Memory B cell (primary cell): ENCODE results near the gene EREG.

Experiments used
- ATAC-seq: fragments of 150-1000 bp; cut with Tn5 transposase; 2 replicates; pipeline ENCODE4 v1.10.0; 2021; ENCODE audit warnings: low read depth, mild to moderate bottlenecking, moderate library complexity
- DNase-seq, 2 donors: peaks; one replicate each; pipeline ENCODE4 v3.0.0; 2022; ENCODE audit warnings: low spot score in 2 of 2
- H3K27ac Mint-ChIP-seq: one replicate; pipeline ENCODE4 v1.8.0; 2022; ENCODE audit warnings: mild to moderate bottlenecking, moderate library complexity, mixed read lengths
- H3K27me3 Mint-ChIP-seq: one replicate; pipeline ENCODE4 v1.8.0; 2022; ENCODE audit warnings: mixed read lengths
- H3K36me3 Mint-ChIP-seq: one replicate; pipeline ENCODE4 v1.8.0; 2022; ENCODE audit warnings: mild to moderate bottlenecking, mixed read lengths
- H3K4me1 Mint-ChIP-seq: one replicate; pipeline ENCODE4 v1.8.0; 2022; ENCODE audit warnings: mixed read lengths
- H3K4me3 Mint-ChIP-seq: one replicate; pipeline ENCODE4 v1.8.0; 2022; ENCODE audit warnings: mild to moderate bottlenecking, moderate library complexity, mixed read lengths
- H3K9me3 Mint-ChIP-seq: one replicate; pipeline ENCODE4 v1.8.0; 2022; ENCODE audit warnings: mixed read lengths

Gene EREG

GRCh38 chr4:74412225-74412624 lies 47.3 kb downstream of the EREG start:
- no peak for ATAC-seq
- Mint-ChIP-seq H3K36me3 (no peaks in the 10 kb centered on the region), H3K4me3 (no peak overlapping the region), H3K27me3 (peaks cover 5% of the 10 kb centered on the region), H3K4me1 (no peaks in the 10 kb centered on the region), H3K27ac (no peak overlapping the region), H3K9me3 (no peaks in the 10 kb centered on the region)
- no peak for DNase-seq

DNA sequence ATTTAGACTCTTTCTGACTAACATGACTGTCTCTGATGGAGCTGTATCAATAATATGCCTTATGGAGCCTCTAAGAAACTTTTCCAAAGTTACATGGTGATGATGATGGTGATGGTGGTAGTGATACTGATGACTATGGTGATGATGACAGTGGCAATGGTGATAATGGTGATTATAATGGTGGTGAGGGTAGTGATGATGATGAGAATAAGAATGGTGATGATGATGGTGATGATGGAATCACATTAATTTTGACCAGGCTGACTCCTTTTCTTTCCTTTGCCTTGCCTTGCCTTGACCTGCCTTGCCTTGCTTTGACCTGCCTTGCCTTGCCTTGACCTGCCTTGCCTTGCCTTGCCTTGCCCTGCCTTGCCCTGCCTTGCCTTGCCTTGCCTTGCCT lies 48.3 kb downstream of the EREG start:
- Mint-ChIP-seq H3K36me3 (no peaks in the 10 kb centered on the region), H3K27me3 (peaks cover 6% of the 10 kb centered on the region), H3K9me3 (no peaks in the 10 kb centered on the region), H3K27ac (no peak overlapping the region), H3K4me3 (no peak overlapping the region), H3K4me1 (no peaks in the 10 kb centered on the region)
- ATAC-seq (no peak), DNase-seq (no peak)

DNA sequence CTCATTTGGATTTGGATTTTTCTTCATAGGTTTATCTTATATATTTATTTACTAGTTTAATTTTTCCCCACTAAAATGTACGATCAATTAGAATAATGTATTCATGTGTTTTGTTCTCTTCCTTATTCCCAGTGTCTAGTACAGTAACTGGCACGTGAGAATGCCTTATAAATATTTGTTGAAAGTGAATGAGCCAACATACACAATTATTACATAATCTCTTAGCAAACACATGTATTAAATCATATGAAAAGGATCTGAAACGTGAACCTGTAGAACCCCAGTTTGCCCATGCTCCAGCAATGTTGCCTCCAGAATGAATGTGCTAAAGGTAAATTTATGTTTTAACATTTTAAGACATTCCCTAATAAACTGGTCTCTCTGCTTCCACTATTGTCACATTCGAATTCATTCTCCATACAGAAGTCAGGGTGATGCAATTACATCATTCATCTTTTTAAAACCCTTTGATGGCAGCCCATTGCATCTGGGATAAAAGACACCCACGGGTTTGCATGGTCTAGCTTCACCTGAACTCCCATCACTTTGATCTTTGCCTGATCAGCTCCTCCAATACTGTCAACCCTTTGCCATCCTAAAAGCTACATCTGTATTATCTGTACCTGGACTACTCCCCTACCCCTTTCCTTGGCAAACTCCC lies 49.3 kb downstream of the EREG start:
- Mint-ChIP-seq H3K4me3 (no peak overlapping the region), H3K9me3 (no peaks in the 10 kb centered on the region), H3K4me1 (no peaks in the 10 kb centered on the region), H3K36me3 (no peaks in the 10 kb centered on the region), H3K27me3 (peaks cover 10% of the 10 kb centered on the region), H3K27ac (no peak overlapping the region)
- no peak for DNase-seq
- ATAC-seq, result no peak

- no peaks in the 10 kb centered on the region for H3K9me3 Mint-ChIP-seq
- H3K4me3 Mint-ChIP-seq, result no peak overlapping the region
- peaks cover 10% of the 10 kb centered on the region for H3K27me3 Mint-ChIP-seq
- DNase-seq (no peak), ATAC-seq (no peak)
- no peak overlapping the region for H3K27ac Mint-ChIP-seq
- no peaks in the 10 kb centered on the region for H3K36me3 Mint-ChIP-seq
- H3K4me1 Mint-ChIP-seq, result no peaks in the 10 kb centered on the region
Observed at GRCh38 chr4:74415602-74416300, 50.8 kb downstream of the EREG start.

GRCh38 chr4:74418063-74418670 lies 53.2 kb downstream of the EREG start:
- H3K4me1 Mint-ChIP-seq, result no peaks in the 10 kb centered on the region
- no peak overlapping the region for H3K4me3 Mint-ChIP-seq
- H3K27ac Mint-ChIP-seq, result no peak overlapping the region
- no peaks in the 10 kb centered on the region for H3K36me3 Mint-ChIP-seq
- no peaks in the 10 kb centered on the region for H3K9me3 Mint-ChIP-seq
- peaks cover 15% of the 10 kb centered on the region for H3K27me3 Mint-ChIP-seq
- ATAC-seq (no peak), DNase-seq (no peak)

GRCh38 chr4:74420863-74421262 lies 55.9 kb downstream of the EREG start:
- H3K27ac Mint-ChIP-seq, result no peak overlapping the region
- DNase-seq (no peak), ATAC-seq (no peak)
- H3K36me3 Mint-ChIP-seq, result no peaks in the 10 kb centered on the region
- no peak overlapping the region for H3K4me3 Mint-ChIP-seq
- peaks cover 12% of the 10 kb centered on the region for H3K27me3 Mint-ChIP-seq
- H3K9me3 Mint-ChIP-seq, result no peaks in the 10 kb centered on the region
- H3K4me1 Mint-ChIP-seq, result no peaks in the 10 kb centered on the region

DNA sequence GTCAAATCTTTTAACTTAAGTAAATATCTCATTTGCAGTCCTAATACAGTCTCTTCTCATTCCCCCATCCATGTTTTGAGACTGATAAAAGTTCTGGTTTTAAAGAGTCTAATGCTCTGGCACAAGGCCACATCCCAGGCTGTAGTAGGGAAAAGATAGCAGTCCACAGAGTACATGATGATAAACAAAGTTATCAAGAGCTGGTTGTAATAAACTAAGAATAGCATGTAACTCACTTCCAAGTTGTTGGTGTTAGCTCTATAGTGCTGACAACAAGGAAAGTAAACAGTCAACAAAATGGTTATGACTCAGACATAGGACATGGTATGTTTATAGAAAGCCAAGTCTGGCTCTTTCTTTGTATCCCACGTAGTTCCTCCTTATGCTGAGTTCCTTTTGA lies 58.2 kb downstream of the EREG start:
- H3K4me1 Mint-ChIP-seq, result no peaks in the 10 kb centered on the region
- DNase-seq, result no peak

DNA sequence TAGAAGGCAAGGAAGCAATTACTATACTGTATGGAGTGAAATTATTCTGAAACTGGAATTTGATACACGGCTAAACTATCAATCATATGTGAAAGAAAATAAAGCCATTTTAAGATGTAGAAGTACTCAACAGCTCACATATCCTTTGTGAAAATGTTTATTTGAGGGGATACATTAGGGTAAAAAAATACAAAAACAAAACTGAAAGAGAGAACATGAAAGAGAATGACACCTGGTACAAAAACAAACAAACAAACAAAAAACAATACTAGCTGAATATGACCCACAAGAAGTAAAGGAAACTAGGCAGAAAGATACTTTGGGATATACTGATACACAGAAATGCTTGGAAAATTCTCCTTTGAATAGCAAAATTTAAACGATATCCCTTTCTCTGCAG lies 59.2 kb downstream of the EREG start:
- Mint-ChIP-seq H3K27me3 (peaks cover 7% of the 10 kb centered on the region), H3K27ac (no peak overlapping the region), H3K36me3 (no peaks in the 10 kb centered on the region), H3K4me3 (no peak overlapping the region), H3K4me1 (no peaks in the 10 kb centered on the region), H3K9me3 (no peaks in the 10 kb centered on the region)
- ATAC-seq, result no peak
- no peak for DNase-seq

More for the DNA sequence above, 58.2 kb downstream of the EREG start:
- Mint-ChIP-seq H3K9me3 (no peaks in the 10 kb centered on the region), H3K4me3 (no peak overlapping the region), H3K36me3 (no peaks in the 10 kb centered on the region), H3K27ac (no peak overlapping the region), H3K27me3 (peaks cover 11% of the 10 kb centered on the region)
- ATAC-seq, result no peak

- Mint-ChIP-seq H3K4me1 (no peaks in the 10 kb centered on the region), H3K4me3 (no peak overlapping the region), H3K27ac (no peak overlapping the region), H3K9me3 (no peaks in the 10 kb centered on the region), H3K36me3 (no peaks in the 10 kb centered on the region), H3K27me3 (peaks cover 6% of the 10 kb centered on the region)
- ATAC-seq, result no peak
- no peak for DNase-seq
Observed at GRCh38 chr4:74426101-74426500, 61.2 kb downstream of the EREG start.

DNA sequence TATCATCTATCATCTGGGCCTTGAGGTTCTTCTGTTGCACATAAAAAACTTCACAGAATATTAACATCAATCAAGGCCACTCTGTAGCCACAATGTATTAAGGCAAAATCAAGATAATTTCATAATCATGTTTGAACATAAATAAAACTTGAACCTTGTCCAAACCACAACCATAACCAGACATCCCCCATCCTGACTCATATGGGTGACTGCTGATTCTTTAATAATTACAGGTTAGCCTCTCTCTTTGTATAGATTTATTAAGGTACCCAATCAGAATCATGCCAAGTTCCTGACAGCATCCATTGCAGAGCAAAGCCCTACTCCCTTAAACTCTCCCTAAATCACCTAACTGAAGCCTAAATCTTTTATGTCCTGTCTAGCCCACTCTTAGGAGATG lies 63.3 kb downstream of the EREG start:
- Mint-ChIP-seq H3K4me1 (no peaks in the 10 kb centered on the region), H3K27ac (no peak overlapping the region), H3K36me3 (no peaks in the 10 kb centered on the region), H3K27me3 (peaks cover 4% of the 10 kb centered on the region), H3K4me3 (no peak overlapping the region), H3K9me3 (no peaks in the 10 kb centered on the region)
- DNase-seq (no peak), ATAC-seq (no peak)

DNA sequence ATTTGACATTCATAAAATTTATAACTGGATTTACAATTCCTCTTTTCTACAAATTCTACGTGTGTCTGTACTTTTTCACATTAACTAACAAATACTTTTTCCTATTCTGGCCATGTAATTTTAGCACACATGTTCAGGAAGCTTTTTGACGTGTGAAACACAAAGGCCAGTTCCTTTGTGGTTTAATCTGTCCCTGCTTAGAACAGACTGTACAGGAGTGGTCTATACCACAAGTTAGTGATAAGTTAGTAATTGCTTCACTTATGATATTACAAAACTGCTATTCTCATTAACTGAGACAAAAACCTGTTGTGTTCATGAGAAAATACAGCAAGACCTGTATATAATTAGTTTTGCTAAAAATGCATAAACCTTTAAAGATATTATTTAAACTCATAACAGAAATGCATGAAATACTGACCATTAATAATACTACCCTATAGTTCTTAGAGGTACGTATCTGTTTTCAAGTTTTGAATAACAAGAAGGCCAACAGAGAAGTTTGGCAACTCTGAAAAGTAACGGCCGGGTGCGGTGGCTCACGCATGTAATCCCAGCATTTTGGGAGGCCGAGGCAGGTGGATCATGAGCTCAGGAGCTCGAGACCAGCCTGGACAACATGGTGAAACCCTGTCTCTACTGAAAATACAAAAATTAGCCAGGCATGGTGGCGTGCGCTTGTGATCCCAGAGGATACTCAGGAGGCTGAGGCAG lies 66.3 kb downstream of the EREG start:
- ATAC-seq (no peak), DNase-seq (no peak)
- Mint-ChIP-seq H3K9me3 (no peaks in the 10 kb centered on the region), H3K4me3 (no peak overlapping the region), H3K27me3 (peaks cover 4% of the 10 kb centered on the region), H3K4me1 (no peaks in the 10 kb centered on the region), H3K36me3 (no peaks in the 10 kb centered on the region), H3K27ac (no peak overlapping the region)

DNA sequence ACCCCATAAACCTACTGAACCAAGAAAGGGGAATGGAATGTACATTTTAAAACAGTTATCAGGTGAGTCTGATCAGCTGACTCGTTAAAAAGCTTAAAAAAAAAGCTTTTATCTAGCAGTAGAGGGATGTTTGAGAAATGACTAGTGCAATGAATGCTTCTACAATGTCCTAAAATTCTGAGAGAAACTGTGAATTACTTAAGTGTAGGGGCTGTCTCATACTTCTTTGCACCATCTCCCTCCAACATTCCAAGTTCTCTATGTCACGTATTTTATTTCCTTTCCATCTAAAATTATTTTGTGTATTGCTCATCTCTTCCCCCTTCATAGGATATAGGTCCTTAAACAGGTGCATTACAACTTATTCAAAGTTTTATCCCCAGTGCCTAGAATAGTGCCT lies 68.1 kb downstream of the EREG start:
- Mint-ChIP-seq H3K4me3 (no peak overlapping the region), H3K27me3 (peaks cover 4% of the 10 kb centered on the region), H3K27ac (no peak overlapping the region), H3K9me3 (no peaks in the 10 kb centered on the region), H3K4me1 (no peaks in the 10 kb centered on the region), H3K36me3 (no peaks in the 10 kb centered on the region)
- DNase-seq, result no peak
- ATAC-seq, result no peak

DNA sequence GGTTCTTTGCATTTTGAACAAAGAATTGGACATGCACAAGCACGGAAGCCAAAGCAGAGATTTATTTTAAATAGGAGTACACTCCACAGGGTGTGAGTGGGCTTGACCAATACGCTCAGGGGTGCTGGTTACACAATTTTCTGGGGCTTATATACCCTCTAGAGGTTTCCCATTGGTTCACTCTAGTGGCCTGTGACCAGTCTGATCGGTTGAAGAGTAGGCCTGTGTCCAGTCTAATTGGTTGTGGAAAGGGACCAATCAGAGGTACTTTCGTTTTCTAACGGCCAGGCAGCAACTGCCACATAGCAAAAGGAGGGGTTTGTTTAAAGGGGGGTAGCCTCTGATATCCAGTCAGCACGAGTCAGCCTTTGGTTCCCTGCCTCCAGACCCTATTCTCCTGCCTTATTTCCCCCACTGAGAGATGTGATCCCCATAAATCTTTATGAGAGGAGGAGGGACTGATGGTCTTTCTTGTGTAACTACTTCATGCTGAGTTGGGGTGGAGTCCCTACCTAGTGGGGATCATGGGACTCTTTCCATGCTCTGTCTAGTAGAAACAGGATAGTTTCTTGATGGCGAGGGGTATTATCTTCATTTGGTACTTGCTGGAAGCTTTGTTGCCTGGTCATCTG lies 68.7 kb downstream of the EREG start:
- no peaks in the 10 kb centered on the region for H3K36me3 Mint-ChIP-seq
- H3K9me3 Mint-ChIP-seq, result no peaks in the 10 kb centered on the region
- peaks cover 6% of the 10 kb centered on the region for H3K27me3 Mint-ChIP-seq
- ATAC-seq (no peak), DNase-seq (no peak)
- no peak overlapping the region for H3K27ac Mint-ChIP-seq
- no peak overlapping the region for H3K4me3 Mint-ChIP-seq
- no peaks in the 10 kb centered on the region for H3K4me1 Mint-ChIP-seq

GRCh38 chr4:74435296-74435695 lies 70.4 kb downstream of the EREG start:
- no peaks in the 10 kb centered on the region for H3K36me3 Mint-ChIP-seq
- no peak overlapping the region for H3K27ac Mint-ChIP-seq
- H3K4me1 Mint-ChIP-seq, result no peaks in the 10 kb centered on the region
- no peak for DNase-seq
- peaks cover 6% of the 10 kb centered on the region for H3K27me3 Mint-ChIP-seq
- no peak overlapping the region for H3K4me3 Mint-ChIP-seq
- no peak for ATAC-seq
- no peaks in the 10 kb centered on the region for H3K9me3 Mint-ChIP-seq
